NB4 (cell line): Measurements from ENCODE around the gene UQCR11.

Experiments used
- DNase-seq: peaks from one replicate; pipeline ENCODE4 v3.0.0; 2010; ENCODE audit warnings: low read depth
- H3K4me3 ChIP-seq: one replicate; pipeline ENCODE4 v1.5.1; 2011; ENCODE audit warnings: mild to moderate bottlenecking, low read depth, low read length, moderate library complexity
- MAX ChIP-seq: IDR thresholded peaks from 2 replicates; pipeline ENCODE4 v1.6.1; 2011; ENCODE audit warnings: low read depth, low read length
- MYC ChIP-seq: IDR thresholded peaks from 2 replicates; pipeline ENCODE4 v1.6.1; 2011; ENCODE audit warnings: low read depth, low read length
- POLR2A ChIP-seq: IDR thresholded peaks from 2 replicates; pipeline ENCODE4 v1.6.1; 2011; ENCODE audit warnings: mild to moderate bottlenecking; ENCODE audit not compliant: insufficient read length; ENCODE audit errors: extremely low read depth
- TF ChIP-seq, protein P1 (sequence below): IDR thresholded peaks from one replicate; pipeline ENCODE4 v1.5.1; 2012; ENCODE audit warnings: low read depth, low read length

Gene UQCR11

DNA sequence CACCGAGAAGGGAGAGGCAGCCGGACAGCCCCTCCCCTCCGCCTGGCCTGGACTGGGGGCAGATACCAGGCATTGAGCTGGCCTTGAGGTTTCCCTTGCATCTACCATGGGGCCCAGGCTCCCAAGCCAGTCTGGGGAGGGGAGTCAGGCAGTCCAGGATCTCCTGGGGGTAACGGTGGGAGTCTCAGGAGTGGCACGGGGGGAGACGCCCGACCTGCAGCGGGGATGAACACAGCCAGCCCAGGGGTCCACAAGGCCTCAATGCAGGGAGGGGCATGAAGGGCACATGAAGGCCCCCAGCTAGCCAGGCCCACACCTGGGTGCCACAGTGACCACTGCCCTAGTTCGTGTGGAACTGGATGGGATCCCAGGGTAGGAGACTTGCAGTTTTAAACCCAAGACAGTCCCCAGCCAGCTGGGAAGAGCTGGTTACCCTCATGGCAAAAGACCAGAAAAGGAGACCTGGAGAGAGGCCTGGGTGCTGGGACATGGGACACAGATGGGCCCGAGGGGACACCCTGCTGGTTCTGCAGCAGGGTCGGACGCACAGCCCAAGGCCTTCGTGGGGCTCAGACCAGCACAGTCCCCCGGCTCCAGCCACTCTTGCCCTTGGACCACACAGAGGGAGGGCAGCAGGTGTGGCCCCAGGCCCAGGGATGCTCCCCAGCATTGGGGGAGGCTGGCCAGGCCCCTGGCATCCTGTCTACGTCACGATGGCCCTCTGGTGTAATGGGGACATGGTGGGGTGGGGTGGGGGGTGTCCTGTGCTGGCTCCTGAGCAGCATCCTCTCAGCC is 4.6 kb upstream of the UQCR11 start:
- no peak for DNase-seq
- no peak overlapping the region for H3K4me3 ChIP-seq
- TF ChIP-seq POLR2A (no peak), MYC (no peak), MAX (no peak)
- TF ChIP-seq, protein P1, sequence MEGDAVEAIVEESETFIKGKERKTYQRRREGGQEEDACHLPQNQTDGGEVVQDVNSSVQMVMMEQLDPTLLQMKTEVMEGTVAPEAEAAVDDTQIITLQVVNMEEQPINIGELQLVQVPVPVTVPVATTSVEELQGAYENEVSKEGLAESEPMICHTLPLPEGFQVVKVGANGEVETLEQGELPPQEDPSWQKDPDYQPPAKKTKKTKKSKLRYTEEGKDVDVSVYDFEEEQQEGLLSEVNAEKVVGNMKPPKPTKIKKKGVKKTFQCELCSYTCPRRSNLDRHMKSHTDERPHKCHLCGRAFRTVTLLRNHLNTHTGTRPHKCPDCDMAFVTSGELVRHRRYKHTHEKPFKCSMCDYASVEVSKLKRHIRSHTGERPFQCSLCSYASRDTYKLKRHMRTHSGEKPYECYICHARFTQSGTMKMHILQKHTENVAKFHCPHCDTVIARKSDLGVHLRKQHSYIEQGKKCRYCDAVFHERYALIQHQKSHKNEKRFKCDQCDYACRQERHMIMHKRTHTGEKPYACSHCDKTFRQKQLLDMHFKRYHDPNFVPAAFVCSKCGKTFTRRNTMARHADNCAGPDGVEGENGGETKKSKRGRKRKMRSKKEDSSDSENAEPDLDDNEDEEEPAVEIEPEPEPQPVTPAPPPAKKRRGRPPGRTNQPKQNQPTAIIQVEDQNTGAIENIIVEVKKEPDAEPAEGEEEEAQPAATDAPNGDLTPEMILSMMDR: no peak

- no peak for DNase-seq
- no peak overlapping the region for H3K4me3 ChIP-seq
- TF ChIP-seq POLR2A (no peak), MAX (no peak), MYC (no peak)
- TF ChIP-seq, protein P1: no peak
Observed at GRCh38 chr19:1609103-1609396, 3.8 kb upstream of the UQCR11 start.

GRCh38 chr19:1608359-1609102 is 3.3 kb upstream of the UQCR11 start:
- no peak for TF ChIP-seq MYC
- TF ChIP-seq POLR2A: no peak
- TF ChIP-seq, protein P1: no peak
- TF ChIP-seq MAX: no peak
- no peak for DNase-seq

GRCh38 chr19:1606138-1606651 is 933 bp upstream of the UQCR11 start:
- peak overlapping the region; percentile 85 for H3K4me3 ChIP-seq
- DNase-seq: no peak
- TF ChIP-seq, protein P1: no peak
- TF ChIP-seq MAX: no peak
- no peak for TF ChIP-seq POLR2A
- TF ChIP-seq MYC: no peak

More at GRCh38 chr19:1608359-1609102, 3.3 kb upstream of the UQCR11 start:
- H3K4me3 ChIP-seq: no peak overlapping the region

DNA sequence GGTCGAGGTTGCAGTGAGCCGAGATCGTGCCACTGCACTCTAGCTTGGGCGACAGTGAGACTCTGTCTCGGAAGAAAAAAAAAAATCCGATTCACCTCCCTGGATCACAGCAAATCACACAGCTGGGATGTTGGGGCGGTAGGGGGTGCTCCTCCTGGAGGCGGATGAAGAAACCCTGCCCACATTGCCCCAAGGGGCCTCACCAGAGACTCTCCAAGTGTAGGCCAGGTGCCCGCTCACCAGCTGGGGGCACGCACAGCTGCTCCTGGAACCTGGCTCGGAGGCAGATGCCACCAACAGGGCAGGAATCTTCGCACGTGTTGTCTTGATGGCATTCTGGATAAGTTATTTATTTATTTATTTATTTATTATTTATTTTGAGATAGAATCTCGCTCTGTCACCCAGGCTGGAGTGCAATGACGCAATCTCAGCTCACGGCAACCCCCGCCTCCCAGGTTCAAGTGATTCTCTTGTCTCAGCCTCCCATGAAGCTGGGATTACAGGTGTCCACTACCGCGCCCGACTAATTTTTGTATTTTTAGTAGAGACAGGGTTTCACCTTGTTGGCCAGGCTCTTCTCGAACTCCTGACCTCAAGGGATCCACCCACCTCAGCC is 3.1 kb downstream of the UQCR11 start:
- TF ChIP-seq MYC: no peak
- TF ChIP-seq MAX: no peak
- no peak for TF ChIP-seq POLR2A
- TF ChIP-seq, protein P1: no peak
- H3K4me3 ChIP-seq: no peak overlapping the region
- no peak for DNase-seq
